Caco-2 (cell line): Measurements from ENCODE around the gene TTYH1. TPM values are rescaled to one million over a fixed set of nuclear protein-coding genes. Genes with fewer than 3 reads are reported as not detected.

ENCODE experiments used
- BruUV-seq: library from RNA; stranded (reverse); fragments of 400-500 nt; replicated peaks from 2 replicates; lab custom pipeline; 2021; lab: Mats Ljungman, UMichigan
- CTCF ChIA-PET: fragments of 300-600 bp; sonication (Branson Sonifier 250); formaldehyde crosslinking; loops from one replicate; lab custom pipeline; 2022; ENCODE audit warnings: antibody characterized with exemption; lab: Charles Lee
- POLR2A ChIA-PET: fragments of 300-600 bp; sonication (Branson Sonifier 250); formaldehyde crosslinking; loops from one replicate; lab custom pipeline; 2022; ENCODE audit warnings: antibody characterized with exemption; lab: Charles Lee
- DNase-seq, 2 experiments: peaks; one replicate each; pipeline versions ENCODE4 v3.0.0 to v3.0.0-alpha.2; 2020 to 2022
- H3K27me3 ChIP-seq: replicated peaks from 2 replicates; pipeline ENCODE4 v1.6.0; 2011; ENCODE audit warnings: low read length; ENCODE audit not compliant: control insufficient read depth, insufficient read depth
- H3K36me3 ChIP-seq: 2 replicates; pipeline ENCODE4 v1.5.1; 2011; ENCODE audit warnings: low read length; ENCODE audit not compliant: control insufficient read depth, insufficient read depth
- H3K4me1 ChIP-seq: fragments of 250-450 bp; sonication (Bioruptor Pico); 2 replicates; pipeline ENCODE4 v1.5.1; 2020; ENCODE audit warnings: mild to moderate bottlenecking
- H3K4me3 ChIP-seq: 2 replicates; pipeline ENCODE4 v1.5.1; 2011; ENCODE audit warnings: low read depth, mild to moderate bottlenecking, control low read depth, low read length
- H3K9me3 ChIP-seq: fragments of 250-450 bp; sonication (Bioruptor Pico); 2 replicates; pipeline ENCODE4 v1.5.1; 2020; ENCODE audit warnings: mild to moderate bottlenecking, moderate library complexity
- H3K27ac Mint-ChIP-seq: one replicate; pipeline ENCODE4 v1.8.0; 2022; ENCODE audit warnings: mixed read lengths; ENCODE audit not compliant: unreplicated experiment
- H3K27me3 Mint-ChIP-seq: one replicate; pipeline ENCODE4 v1.8.0; 2022; ENCODE audit warnings: mixed read lengths; ENCODE audit not compliant: insufficient read depth, unreplicated experiment
- H3K36me3 Mint-ChIP-seq: one replicate; pipeline ENCODE4 v1.8.0; 2022; ENCODE audit warnings: mild to moderate bottlenecking, mixed read lengths; ENCODE audit not compliant: insufficient read depth, unreplicated experiment
- H3K4me1 Mint-ChIP-seq: one replicate; pipeline ENCODE4 v1.8.0; 2022; ENCODE audit warnings: low read depth, mixed read lengths; ENCODE audit not compliant: unreplicated experiment
- H3K4me3 Mint-ChIP-seq: one replicate; pipeline ENCODE4 v1.8.0; 2022; ENCODE audit warnings: mild to moderate bottlenecking, moderate library complexity, mixed read lengths; ENCODE audit not compliant: unreplicated experiment
- H3K9me3 Mint-ChIP-seq: one replicate; pipeline ENCODE4 v1.8.0; 2022; ENCODE audit warnings: mixed read lengths; ENCODE audit not compliant: unreplicated experiment
- intact Hi-C: fragments of 100-400 bp; cut with micrococcal nuclease; formaldehyde crosslinking; loops from one replicate; pipeline ENCODE4 v1.10.0; 2022; ENCODE audit not compliant: unreplicated experiment
- total RNA-seq: library from RNA; stranded (reverse); gene quantifications from 2 replicates; pipeline ENCODE4 v1.2.3, GENCODE V29; 2022
- TF ChIP-seq, protein P1 (sequence below), 2 experiments: fragments of 200-600 bp in 1 of 2; IDR thresholded peaks; 1 replicate in 1 of 2; 2 replicates in 1 of 2; pipeline versions ENCODE4 v1.5.1 to v1.8.0; 2011 to 2022; ENCODE audit warnings: antibody characterized with exemption in 1 of 2, control low read depth in 1 of 2, inconsistent platforms in 1 of 2, low read depth in 1 of 2, low read length in 1 of 2, mild to moderate bottlenecking in 1 of 2, moderate library complexity in 1 of 2; ENCODE audit not compliant: insufficient read depth in 1 of 2, severe bottlenecking in 1 of 2, unreplicated experiment in 1 of 2

Gene TTYH1
- total RNA-seq, 1 experiment from 2014 or later, result not detected

GRCh38 chr19:54429176-54429495 is 13.9 kb downstream of the TTYH1 start:
- intact Hi-C loops, result no loop called here
- CTCF ChIA-PET, result interaction anchor here (0.8 kb wide), 1 partner anchor 9 kb away, joined by 3 read pairs; no protein-coding TSS in a partner anchor
- no TSS peak for BruUV-seq
- Histone ChIP-seq H3K4me3 (no peak overlapping the region), H3K9me3 (no peaks in the 10 kb centered on the region), H3K4me1 (no peaks in the 10 kb centered on the region; the same call in 1 of the 2 replicates), H3K36me3 (no peaks in the 10 kb centered on the region), H3K27me3 (no peaks in the 10 kb centered on the region)
- Mint-ChIP-seq H3K27ac (peak overlapping the region; percentile 24), H3K4me1 (peaks cover 9% of the 10 kb centered on the region), H3K36me3 (peaks cover 39% of the 10 kb centered on the region), H3K4me3 (no peak overlapping the region), H3K27me3 (peaks cover 9% of the 10 kb centered on the region), H3K9me3 (no peaks in the 10 kb centered on the region)
- POLR2A ChIA-PET, result no interaction called here
- TF ChIP-seq, protein P1, sequence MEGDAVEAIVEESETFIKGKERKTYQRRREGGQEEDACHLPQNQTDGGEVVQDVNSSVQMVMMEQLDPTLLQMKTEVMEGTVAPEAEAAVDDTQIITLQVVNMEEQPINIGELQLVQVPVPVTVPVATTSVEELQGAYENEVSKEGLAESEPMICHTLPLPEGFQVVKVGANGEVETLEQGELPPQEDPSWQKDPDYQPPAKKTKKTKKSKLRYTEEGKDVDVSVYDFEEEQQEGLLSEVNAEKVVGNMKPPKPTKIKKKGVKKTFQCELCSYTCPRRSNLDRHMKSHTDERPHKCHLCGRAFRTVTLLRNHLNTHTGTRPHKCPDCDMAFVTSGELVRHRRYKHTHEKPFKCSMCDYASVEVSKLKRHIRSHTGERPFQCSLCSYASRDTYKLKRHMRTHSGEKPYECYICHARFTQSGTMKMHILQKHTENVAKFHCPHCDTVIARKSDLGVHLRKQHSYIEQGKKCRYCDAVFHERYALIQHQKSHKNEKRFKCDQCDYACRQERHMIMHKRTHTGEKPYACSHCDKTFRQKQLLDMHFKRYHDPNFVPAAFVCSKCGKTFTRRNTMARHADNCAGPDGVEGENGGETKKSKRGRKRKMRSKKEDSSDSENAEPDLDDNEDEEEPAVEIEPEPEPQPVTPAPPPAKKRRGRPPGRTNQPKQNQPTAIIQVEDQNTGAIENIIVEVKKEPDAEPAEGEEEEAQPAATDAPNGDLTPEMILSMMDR (IDR thresholded peaks at IDR 0.05; ENCODE audit: insufficient read depth in 1 of 2, low read depth in 1 of 2, low read length in 1 of 2, severe bottlenecking in 1 of 2, unreplicated experiment in 1 of 2), result no peak
- DNase-seq, result no peak

GRCh38 chr19:54429545-54430227 is 14.4 kb downstream of the TTYH1 start:
- no TSS peak for BruUV-seq
- intact Hi-C loops, result no loop called here
- Histone ChIP-seq H3K4me3 (no peak overlapping the region), H3K9me3 (no peaks in the 10 kb centered on the region), H3K36me3 (no peaks in the 10 kb centered on the region), H3K27me3 (no peaks in the 10 kb centered on the region), H3K4me1 (no peaks in the 10 kb centered on the region; the same call in 1 of the 2 replicates)
- Mint-ChIP-seq H3K27me3 (peaks cover 9% of the 10 kb centered on the region), H3K27ac (peak overlapping the region; percentile 24), H3K4me3 (no peak overlapping the region), H3K4me1 (peaks cover 9% of the 10 kb centered on the region), H3K36me3 (peaks cover 43% of the 10 kb centered on the region), H3K9me3 (no peaks in the 10 kb centered on the region)
- DNase-seq, result no peak
- POLR2A ChIA-PET, result no interaction called here
- CTCF ChIA-PET, result interaction anchor here (0.8 to 1.4 kb wide), 2 partner anchors 8 to 9 kb away, joined by 3 read pairs; no protein-coding TSS in a partner anchor
- TF ChIP-seq, protein P1 (IDR thresholded peaks at IDR 0.05; ENCODE audit: insufficient read depth in 1 of 2, low read depth in 1 of 2, low read length in 1 of 2, severe bottlenecking in 1 of 2, unreplicated experiment in 1 of 2), result no peak

DNA sequence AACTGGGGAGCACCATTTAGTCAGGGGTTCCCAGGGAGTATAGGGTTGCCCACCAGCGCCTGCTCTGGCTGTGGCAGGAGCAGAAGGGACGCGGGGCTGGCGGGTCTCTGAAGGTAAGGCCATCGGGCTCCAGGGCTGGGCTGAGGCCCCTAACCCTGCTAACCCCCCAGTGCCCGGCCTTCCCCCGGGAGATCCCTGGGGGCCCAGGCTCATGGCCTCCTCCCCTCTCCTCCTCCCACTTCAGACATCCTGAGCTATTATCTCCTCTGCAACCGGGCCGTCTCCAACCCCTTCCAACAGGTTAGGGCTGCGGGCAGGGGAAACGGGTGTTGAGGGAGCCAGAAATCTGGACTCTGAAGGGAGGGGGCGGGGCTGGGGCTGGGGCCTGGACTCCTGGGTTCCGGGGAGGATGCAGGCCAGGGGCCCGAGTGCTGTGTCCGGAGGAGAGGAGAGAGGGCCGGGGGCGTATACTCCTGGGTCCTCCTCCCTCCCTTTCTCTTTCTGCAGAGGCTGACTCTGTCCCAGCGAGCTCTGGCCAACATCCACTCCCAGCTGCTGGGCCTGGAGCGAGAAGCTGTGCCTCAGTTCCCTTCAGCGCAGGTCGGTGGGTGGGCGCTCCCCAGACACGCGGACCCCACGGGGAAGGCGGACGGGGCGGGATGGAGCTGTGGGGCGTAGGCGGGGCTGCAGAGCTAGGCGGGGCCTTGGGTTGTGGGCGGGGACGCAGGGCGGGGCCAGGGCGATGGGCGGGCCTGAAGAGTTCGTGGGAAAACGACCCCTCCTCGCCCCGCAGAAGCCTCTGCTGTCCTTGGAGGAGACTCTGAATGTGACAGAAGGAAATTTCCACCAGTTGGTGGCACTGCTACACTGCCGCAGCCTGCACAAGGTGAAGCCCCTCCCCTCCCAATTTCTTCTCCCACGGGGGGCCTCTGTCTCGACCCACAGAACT is 15.3 kb downstream of the TTYH1 start:
- H3K9me3 ChIP-seq, result no peaks in the 10 kb centered on the region
- POLR2A ChIA-PET, result interaction anchor here (0.6 to 1.1 kb wide), 2 partner anchors 17 to 608 kb away, joined by 7 to 14 read pairs; no protein-coding TSS in a partner anchor
- no peaks in the 10 kb centered on the region; the same call in 1 of the 2 replicates for H3K4me1 ChIP-seq
- peak; percentile 71 to 77 for DNase-seq
- peak overlapping the region; percentile 34 for H3K4me3 ChIP-seq
- no TSS peak for BruUV-seq
- TF ChIP-seq, protein P1 (IDR thresholded peaks at IDR 0.05; ENCODE audit: insufficient read depth in 1 of 2, low read depth in 1 of 2, low read length in 1 of 2, severe bottlenecking in 1 of 2, unreplicated experiment in 1 of 2), result peak; percentile 17 to 42
- H3K9me3 Mint-ChIP-seq, result no peaks in the 10 kb centered on the region
- H3K36me3 Mint-ChIP-seq, result peaks cover 49% of the 10 kb centered on the region
- CTCF ChIA-PET, result interaction anchor here (0.6 to 1.4 kb wide), 3 partner anchors 10 to 43 kb away, joined by 3 to 4 read pairs (median 3); partner anchors contain the start of genes CDC42EP5 and LENG9
- peak overlapping the region; percentile 60 for H3K4me3 Mint-ChIP-seq
- no peaks in the 10 kb centered on the region for H3K36me3 ChIP-seq
- no peak overlapping the region for H3K27ac Mint-ChIP-seq
- intact Hi-C loops, result loop anchor here (1.0 kb wide), 1 partner anchor 47 kb away; no protein-coding TSS in a partner anchor
- peaks cover 9% of the 10 kb centered on the region for H3K4me1 Mint-ChIP-seq
- H3K27me3 Mint-ChIP-seq, result peaks cover 9% of the 10 kb centered on the region
- H3K27me3 ChIP-seq, result no peaks in the 10 kb centered on the region
